ENCODE results near the gene GATAD2B.

- TF ChIP-seq CTCF (conservative IDR thresholded peaks at IDR 0.05 in 1 of 2, IDR thresholded peaks at IDR 0.05 in 1 of 2; ENCODE audit: low read depth in 1 of 2, low read length in 2 of 2) (no peak), EZH2 (IDR thresholded peaks at IDR 0.05; ENCODE audit: low read length, missing control alignments) (no peak)
Measured at GRCh38 chr1:153860285-153860684, 62.5 kb downstream of the GATAD2B start.

Data from fibroblast of lung (primary cell).